ENCODE results near the gene IQGAP3.

DNA sequence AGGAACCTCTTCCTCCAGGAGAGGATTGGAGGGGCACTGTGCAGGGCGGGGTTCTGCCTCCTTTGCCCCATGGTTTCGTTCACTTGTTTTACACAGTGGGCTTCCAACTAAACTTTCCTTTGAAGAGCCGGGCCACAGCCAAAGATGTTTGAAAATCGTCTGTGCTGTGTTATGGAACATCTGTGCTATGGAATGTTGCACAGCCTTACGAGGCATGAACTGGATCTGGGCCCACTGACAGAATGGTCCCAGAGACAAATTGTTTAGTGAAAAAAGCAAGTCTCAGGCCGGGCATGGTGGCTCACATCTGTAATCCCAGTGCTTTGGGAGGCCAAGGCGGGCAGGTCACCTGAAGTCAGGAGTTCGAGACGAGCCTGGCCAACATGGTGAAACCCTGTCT lies 59.2 kb downstream of the IQGAP3 start:
- TF ChIP-seq FOXJ3 (CRISPR knock-in tag; IDR thresholded peaks at IDR 0.05) (no peak), CTCF (IDR thresholded peaks at IDR 0.05) (no peak), CHD2 (IDR thresholded peaks at IDR 0.05; ENCODE audit: low read length, partially characterized antibody) (no peak), GABPA (IDR thresholded peaks at IDR 0.05; ENCODE audit: low read depth) (no peak), NFIC (IDR thresholded peaks at IDR 0.05; ENCODE audit: borderline replicate concordance) (no peak), EZH2phosphoT487 (IDR thresholded peaks at IDR 0.05; ENCODE audit: borderline replicate concordance, low read depth) (no peak), POLR2AphosphoS5 (IDR thresholded peaks at IDR 0.05; ENCODE audit: low read depth, low read length) (no peak), FOXM1 (IDR thresholded peaks at IDR 0.05; ENCODE audit: low read depth) (no peak), EP300 (IDR thresholded peaks at IDR 0.05; ENCODE audit: borderline replicate concordance in 1 of 2, low read depth in 1 of 2, low read length in 1 of 2) (no peak), RAD21 (IDR thresholded peaks at IDR 0.05; ENCODE audit: low read length) (no peak)
- TF ChIP-seq, protein P1, sequence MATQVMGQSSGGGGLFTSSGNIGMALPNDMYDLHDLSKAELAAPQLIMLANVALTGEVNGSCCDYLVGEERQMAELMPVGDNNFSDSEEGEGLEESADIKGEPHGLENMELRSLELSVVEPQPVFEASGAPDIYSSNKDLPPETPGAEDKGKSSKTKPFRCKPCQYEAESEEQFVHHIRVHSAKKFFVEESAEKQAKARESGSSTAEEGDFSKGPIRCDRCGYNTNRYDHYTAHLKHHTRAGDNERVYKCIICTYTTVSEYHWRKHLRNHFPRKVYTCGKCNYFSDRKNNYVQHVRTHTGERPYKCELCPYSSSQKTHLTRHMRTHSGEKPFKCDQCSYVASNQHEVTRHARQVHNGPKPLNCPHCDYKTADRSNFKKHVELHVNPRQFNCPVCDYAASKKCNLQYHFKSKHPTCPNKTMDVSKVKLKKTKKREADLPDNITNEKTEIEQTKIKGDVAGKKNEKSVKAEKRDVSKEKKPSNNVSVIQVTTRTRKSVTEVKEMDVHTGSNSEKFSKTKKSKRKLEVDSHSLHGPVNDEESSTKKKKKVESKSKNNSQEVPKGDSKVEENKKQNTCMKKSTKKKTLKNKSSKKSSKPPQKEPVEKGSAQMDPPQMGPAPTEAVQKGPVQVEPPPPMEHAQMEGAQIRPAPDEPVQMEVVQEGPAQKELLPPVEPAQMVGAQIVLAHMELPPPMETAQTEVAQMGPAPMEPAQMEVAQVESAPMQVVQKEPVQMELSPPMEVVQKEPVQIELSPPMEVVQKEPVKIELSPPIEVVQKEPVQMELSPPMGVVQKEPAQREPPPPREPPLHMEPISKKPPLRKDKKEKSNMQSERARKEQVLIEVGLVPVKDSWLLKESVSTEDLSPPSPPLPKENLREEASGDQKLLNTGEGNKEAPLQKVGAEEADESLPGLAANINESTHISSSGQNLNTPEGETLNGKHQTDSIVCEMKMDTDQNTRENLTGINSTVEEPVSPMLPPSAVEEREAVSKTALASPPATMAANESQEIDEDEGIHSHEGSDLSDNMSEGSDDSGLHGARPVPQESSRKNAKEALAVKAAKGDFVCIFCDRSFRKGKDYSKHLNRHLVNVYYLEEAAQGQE (IDR thresholded peaks at IDR 0.05; ENCODE audit: low read depth, low read length), result no peak
